ENCODE measurements around the gene TMBIM4.
"Not testable (repeated sequence)": the region's sequence is repeated elsewhere in the genome, so short reads cannot be mapped to it uniquely, and the experiment has no call there.

Gene TMBIM4

GRCh38 chr12:66187821-66188220, 18.0 kb upstream of the TMBIM4 start:
- ChIA-PET POLR2A (no interaction called here), CTCF (interaction anchor here (1.4 kb wide), 1 partner anchor 19 kb away, joined by 3 read pairs; no protein-coding TSS in a partner anchor)
- TF ChIP-seq CTCF (IDR thresholded peaks at IDR 0.05; ENCODE audit: control extremely low read depth, extremely low read depth, low read depth, missing control alignments), result no peak
- no peak for DNase-seq (ENCODE audit: extremely low spot score)

- DNase-seq (ENCODE audit: extremely low spot score), result no peak
- ChIA-PET CTCF (interaction anchor here (1.4 to 2.1 kb wide), 2 partner anchors 11 to 18 kb away, joined by 3 to 11 read pairs; no protein-coding TSS in a partner anchor), POLR2A (interaction anchor here (0.8 kb wide), 1 partner anchor 18 kb away, joined by 3 read pairs; the partner anchor contains the start of gene TMBIM4)
- TF ChIP-seq CTCF (IDR thresholded peaks at IDR 0.05; ENCODE audit: control extremely low read depth, extremely low read depth, low read depth, missing control alignments), result no peak
Measured at GRCh38 chr12:66187036-66187435, 17.2 kb upstream of the TMBIM4 start.

- DNase-seq (ENCODE audit: extremely low spot score); CTCF ChIA-PET; POLR2A ChIA-PET: not testable (repeated sequence)
Measured at GRCh38 chr12:66184822-66185221, 15.0 kb upstream of the TMBIM4 start.

- CTCF ChIA-PET, result interaction anchor here (2.2 kb wide), 1 partner anchor 8 kb away, joined by 10 read pairs; no protein-coding TSS in a partner anchor
- no peak for TF ChIP-seq CTCF (IDR thresholded peaks at IDR 0.05; ENCODE audit: control extremely low read depth, extremely low read depth, low read depth, missing control alignments)
- POLR2A ChIA-PET, result no interaction called here
- DNase-seq (ENCODE audit: extremely low spot score), result no peak
Measured at GRCh38 chr12:66182956-66183355, 13.2 kb upstream of the TMBIM4 start.

GRCh38 chr12:66176105-66176900, 6.5 kb upstream of the TMBIM4 start:
- TF ChIP-seq CTCF (IDR thresholded peaks at IDR 0.05; ENCODE audit: control extremely low read depth, extremely low read depth, low read depth, missing control alignments), result no peak
- ChIA-PET CTCF (interaction anchor here (0.7 to 2.2 kb wide), 9 partner anchors 10 to 293 kb away, joined by 3 to 11 read pairs (median 3); no protein-coding TSS in a partner anchor), POLR2A (no interaction called here)
- no peak for DNase-seq (ENCODE audit: extremely low spot score)

- POLR2A ChIA-PET, result not testable (repeated sequence)
- CTCF ChIA-PET, result interaction anchor here (0.7 kb wide), 1 partner anchor 15 kb away, joined by 4 read pairs; the partner anchor contains the start of gene IRAK3
Measured at GRCh38 chr12:66174391-66175325, 4.9 kb upstream of the TMBIM4 start.

GRCh38 chr12:66170606-66171005, 810 bp upstream of the TMBIM4 start:
- ChIA-PET CTCF (interaction anchor here (1.7 kb wide), 1 partner anchor 31 kb away, joined by 5 read pairs; no protein-coding TSS in a partner anchor), POLR2A (no interaction called here)

More at GRCh38 chr12:66174391-66175325, 4.9 kb upstream of the TMBIM4 start:
- DNase-seq (ENCODE audit: extremely low spot score), result not testable (repeated sequence)

More at GRCh38 chr12:66170606-66171005, 810 bp upstream of the TMBIM4 start:
- DNase-seq (ENCODE audit: extremely low spot score), result no peak
- TF ChIP-seq CTCF (IDR thresholded peaks at IDR 0.05; ENCODE audit: control extremely low read depth, extremely low read depth, low read depth, missing control alignments), result no peak

Data from GM10248 (cell line).